GM18858 (cell line): Measurements from ENCODE around the gene ZNF692.

Source experiments
- ATAC-seq: cut with Tn5 transposase; IDR thresholded peaks from one replicate; pipeline ENCODE4 v1.9.1; 2021; ENCODE audit not compliant: unreplicated experiment

Gene ZNF692

DNA sequence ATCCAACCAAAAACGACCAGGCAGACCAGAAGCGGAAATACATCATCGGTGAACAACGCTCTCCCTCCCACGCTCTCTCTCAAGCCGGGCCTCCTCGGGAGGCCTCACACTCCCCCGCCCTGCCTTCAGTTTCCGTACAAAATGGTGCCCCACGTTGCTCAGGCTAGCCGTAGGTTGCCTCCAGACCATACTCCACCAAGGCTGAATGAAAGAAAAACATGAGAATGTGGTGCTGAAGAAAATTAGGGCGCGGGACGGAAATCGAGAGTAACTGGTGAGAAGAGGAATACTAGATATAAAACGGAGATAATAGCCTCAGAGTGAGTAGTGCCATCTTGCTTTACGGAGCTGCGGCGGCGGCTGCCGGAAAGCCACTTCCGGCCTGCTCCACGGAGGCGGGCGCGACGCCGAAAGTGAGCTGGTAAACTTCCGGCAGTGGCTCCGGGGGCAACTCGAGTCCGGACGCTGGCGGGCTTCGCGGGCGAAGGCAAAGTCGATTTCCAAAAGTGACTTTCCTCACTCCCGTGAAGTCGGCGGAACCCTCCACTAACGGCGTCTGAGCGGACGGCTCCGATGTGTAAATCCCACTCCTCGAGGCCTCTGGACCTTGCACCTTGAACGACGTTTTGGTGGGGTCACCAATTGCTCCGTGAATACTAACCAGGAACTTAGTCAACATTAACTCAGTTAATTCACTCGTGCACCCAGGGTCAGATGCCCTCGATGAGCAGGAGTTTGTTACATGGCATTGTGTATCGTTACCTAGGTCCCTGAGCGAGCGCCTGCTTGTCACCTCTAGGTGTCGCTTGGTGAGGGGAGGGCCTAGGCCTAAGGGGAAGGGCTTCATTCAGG is 32.8 kb downstream of the ZNF692 start, which contains the start of gene SH3BP5L:
SH3BP5L (minus strand) TSS at position 7 of the 852 bp plus-strand sequence. CDS start 980 bp downstream, outside the sequence.
- peak; percentile 88 for ATAC-seq

DNA sequence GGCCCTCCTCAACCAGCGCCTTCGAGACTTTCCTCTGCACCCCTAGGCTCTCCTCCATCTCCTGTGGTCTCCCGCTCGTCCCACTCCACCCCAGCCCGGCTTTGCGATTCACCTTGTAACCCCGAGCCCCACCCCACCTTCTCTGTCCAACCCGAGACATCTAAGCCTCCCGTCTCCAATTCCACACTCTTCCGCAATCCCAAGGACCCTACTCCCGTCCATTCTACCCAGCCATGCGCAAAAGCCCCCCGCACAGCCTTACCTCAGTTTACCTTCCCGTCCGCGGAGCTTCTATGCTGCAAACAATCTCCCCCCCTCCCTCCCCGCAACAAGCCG is 33.3 kb downstream of the ZNF692 start:
- ATAC-seq: no peak

DNA sequence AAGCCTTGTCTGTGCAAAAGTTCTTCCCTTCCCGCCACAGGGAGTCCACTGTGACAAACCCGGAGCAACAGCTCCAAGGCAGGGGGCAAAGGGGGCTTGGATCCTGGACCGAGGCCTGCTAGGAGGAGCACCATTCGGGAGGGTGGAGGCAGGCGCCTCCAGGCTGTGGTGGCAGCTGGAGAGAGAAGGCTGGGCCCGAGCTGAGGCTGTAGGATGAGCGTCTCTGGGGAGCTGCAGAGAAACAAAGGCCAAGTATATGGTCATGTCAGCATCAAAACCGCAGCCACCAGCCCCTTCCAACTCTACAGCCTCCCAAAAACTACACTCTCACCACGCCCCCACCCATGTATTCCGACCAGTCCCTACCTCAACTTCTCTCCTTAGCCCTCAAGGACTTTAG is 33.7 kb downstream of the ZNF692 start:
- ATAC-seq: no peak

DNA sequence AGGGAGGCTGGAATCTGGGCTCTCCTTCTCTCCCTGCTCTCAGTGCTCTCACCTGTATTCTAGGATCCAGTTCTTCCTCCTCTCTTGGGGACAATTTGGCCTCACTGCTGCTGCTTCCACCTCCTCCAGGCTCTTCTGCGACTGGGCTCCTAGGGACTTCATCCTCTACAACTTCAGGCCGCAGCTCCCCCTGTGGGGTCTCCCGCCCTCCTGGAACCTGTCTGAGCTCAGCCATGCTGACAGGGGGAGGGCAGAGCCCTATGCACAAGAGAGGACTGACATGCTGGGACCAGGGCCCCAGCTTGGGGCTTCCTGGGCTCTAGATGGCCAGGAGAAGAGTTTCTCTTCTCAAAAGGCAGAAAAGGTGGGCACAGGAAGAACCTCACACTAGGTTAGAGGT is 34.2 kb downstream of the ZNF692 start:
- no peak for ATAC-seq

DNA sequence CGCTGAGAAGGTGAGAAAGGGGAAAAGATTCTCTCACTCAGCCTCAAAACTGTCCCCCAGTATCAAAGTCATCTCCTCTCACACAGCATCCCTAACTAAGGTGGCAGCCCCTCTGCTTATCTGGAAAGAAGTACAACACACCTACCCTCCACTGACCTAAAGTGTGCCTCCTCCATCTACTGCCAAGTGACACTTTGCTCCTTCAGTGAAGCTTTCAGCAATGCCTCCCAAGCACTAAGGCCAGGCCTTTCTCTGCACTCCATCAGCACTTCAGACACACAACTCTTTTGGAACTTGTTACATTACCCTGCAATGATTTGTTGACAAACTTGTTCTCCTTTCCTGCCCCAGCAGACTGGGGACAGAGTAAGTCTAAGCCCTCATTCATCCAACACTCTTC is 34.6 kb downstream of the ZNF692 start:
- ATAC-seq: no peak

DNA sequence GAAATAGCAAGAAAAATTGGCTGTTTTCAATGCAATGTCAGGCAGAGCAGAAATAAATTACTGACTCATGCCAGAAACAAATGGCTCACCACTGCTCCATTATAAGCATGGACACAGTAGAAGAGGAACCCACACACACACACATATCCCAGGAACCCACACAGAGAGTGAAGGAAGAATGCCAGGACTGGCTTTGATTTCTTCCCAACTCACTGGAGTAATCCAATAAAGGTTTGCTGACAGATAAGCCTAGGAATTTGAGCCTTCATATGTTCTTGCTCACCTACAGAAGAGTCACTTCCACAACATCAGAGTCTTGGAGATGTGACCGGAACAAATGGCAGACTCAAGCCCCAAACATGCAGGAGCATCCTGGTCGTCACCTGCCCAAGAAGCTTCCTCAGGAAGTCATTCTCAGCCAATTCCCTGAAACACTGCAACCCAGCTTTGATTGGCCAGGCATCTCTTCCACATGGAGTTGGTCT is 35.3 kb downstream of the ZNF692 start:
- ATAC-seq: no peak

DNA sequence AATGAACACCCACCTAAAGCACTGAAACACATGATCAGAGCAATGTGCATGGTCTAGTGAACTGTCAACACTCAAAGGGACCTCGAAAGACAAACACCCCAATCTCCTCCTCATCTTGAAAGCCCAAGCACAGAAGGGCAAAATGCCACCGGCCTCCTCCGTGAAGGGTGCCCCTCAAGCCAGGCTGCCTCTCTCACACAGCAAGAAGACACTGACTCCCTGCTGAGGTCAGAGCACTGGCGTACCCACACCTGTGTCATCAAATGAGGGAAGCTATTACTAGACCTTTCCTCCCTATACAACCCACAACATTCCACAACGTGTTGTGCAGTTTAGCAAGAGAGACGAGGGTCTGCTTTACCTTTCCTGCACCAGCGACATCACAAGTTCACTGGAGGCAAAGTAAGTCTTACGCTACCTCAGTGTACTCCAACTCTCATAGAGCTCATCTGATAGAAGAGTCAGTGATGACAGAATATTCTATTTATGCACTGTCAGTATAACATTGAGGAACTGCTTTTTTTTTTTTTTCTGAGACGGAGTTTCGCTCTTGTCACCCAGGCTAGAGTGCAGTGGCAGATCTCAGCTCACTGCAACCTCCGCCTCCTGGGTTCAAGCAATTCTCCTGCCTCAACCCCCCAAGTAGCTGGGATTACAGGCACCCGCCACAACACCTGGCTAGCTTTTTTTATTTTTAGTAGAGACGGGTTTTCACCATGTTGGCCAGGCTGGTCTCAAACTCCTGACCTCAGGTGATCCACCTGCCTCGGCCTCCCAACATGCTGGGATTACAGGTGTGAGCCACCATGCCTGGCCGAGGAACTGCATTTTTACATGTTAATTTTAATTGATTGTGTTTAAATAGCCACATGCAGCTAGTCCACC is 36.5 kb downstream of the ZNF692 start:
- no peak for ATAC-seq

DNA sequence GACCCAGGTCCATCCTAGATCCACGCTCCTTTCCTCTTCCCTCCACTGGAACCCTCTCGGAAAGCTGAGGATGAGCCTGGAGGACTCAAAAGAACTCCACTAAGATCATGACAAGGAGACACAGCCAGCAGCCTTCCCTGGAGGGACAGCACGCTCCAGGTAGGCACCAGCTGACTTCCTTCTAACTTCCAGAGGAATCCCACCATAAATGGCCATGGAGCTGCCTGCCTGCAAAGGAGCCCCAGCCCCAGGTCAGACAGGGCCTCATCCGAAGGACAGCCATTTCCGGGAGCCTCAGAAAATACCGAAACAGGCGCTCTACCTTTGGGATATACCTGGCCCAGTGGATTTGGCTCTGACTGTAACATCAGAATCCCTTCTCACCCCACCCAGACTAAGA is 37.2 kb downstream of the ZNF692 start:
- ATAC-seq: no peak

DNA sequence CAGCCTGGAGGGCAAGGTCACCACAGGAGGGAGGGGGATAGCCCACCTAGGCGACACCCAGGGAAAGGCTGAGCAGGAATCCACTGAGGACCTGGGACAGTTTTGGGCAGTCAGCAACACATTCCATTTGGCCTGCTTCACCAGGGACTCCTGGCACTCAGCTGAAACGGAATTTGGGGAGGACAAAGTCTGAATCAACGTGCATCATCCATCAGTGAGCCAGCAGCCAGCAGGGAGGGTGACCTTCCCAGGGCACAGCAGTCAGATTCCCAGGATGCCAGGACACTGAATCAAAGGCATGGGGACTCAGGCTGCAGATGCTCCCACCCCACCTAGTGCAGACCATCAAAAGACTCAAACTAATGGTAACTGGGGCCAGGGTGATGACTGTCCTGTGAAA is 37.8 kb downstream of the ZNF692 start:
- ATAC-seq: no peak

DNA sequence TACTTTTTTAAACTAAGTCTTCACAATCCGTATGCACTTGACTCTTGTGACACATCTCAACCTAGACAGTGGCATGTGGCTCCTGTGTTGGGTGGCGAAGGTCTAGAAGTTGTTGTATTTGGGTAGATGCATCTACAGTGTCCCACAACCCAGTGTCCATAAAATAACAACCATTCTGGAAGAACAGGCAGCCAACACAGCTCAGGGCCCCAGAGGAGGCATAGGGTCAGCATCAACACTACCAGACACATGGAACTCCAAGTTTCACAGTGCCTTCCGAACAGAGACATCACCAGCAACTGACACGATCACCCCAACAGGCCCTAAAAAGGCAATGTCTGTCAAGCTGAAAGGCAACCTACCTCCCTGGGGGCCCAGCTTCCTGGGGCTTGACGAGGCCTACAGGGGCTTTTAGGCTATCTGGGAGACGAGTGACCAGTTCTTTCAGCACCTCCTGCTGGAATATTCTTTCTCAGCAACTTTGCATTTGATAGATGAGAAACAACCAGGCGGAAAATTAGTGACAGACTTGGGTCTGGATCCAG is 38.8 kb downstream of the ZNF692 start:
- ATAC-seq: no peak

DNA sequence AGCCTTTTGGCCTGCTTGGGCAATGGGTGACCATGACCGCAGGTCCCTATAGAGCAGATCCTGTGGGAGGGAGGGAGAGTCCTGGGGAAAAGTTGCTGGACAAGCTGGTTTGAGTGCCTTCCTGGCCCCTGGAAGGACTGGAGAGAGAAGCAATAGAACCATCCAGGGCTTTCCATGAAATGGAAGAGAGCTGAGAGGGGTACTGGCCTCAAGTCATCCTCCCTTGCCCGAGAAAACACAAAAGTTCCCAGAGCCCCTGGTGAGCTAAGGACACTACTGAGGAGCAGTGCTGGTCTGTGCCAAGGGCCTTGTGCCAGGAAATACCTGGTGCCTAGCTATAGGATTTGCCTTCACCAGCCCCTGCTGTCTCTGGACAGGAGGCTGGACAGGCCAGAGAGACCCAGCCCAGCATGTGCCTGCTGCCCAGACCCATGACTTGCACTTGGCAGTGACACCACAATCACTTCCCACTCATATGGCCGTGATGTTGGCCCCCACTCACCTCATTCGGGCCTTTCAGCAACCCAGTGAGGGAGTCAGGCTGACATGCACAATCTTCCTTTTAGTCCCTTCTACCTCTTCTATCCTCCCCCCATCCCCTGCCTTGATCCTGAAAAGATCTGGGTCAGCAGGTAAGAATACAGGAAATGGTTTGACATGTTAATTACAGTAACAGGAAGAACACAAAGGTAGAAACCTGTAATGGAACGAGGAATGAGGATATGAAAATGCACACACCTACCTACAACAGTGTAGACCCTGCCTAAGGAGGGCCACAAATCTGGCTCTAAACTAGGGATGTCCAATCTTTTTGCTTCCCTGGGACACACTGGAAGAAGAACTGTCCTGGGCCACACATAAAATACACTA is 40.1 kb downstream of the ZNF692 start:
- peak; percentile 38 for ATAC-seq

DNA sequence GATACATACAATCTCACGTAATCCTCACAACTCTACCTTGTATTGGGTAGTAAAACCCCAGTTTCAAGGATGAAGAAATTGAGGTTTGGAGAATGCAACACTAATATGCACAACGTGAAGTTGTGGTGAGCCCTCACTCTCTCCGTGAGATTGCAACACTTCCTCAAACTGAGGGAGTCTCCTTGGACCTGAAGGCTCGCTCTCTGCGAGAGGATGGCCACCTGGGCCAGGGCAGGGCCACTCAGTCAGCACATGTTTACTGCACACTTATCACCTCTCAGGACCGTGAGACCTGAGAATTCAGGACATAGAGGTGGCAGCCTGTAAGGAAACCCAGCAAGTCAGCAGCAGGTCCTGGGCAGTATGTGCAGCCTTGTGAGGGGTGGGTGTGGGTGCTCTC is 41.8 kb downstream of the ZNF692 start:
- no peak for ATAC-seq

DNA sequence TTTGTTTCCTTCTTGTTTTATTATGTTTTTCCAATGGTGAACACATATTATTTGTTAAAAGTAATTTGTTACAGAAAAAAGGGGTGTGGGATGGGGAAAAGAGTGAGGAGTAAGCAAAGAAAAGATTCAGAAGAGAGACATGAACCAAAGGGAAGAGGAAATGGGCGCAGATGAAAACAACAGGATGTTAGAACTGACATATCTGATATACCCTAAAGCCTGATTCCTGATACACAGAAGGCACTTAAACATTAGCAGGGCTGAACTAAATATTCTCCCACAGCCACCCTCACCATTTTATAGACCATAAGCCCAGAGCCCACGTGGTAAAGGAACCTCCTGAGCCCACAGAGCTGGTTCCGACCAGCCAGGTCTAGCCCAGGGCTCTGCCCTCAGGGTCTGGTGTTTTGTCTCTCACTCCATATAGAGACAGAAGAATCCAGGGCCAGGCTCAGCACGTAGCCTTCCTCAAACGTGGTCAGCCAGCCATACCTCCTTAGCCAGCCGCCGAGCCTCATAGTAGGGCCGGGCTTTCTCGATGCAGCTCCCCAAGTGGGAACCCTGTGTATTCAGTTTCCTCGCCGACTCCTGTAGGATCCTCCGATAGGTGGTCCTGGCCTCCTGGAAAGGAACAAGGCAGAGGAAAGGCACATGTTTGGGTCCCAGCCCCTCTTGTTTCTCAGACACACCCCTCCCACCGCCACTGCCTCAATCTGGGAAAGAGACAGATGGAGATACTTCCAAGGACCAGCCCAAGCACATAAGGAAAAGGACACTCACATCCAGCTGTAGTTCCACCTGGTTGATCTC is 42.6 kb downstream of the ZNF692 start:
- ATAC-seq: no peak

DNA sequence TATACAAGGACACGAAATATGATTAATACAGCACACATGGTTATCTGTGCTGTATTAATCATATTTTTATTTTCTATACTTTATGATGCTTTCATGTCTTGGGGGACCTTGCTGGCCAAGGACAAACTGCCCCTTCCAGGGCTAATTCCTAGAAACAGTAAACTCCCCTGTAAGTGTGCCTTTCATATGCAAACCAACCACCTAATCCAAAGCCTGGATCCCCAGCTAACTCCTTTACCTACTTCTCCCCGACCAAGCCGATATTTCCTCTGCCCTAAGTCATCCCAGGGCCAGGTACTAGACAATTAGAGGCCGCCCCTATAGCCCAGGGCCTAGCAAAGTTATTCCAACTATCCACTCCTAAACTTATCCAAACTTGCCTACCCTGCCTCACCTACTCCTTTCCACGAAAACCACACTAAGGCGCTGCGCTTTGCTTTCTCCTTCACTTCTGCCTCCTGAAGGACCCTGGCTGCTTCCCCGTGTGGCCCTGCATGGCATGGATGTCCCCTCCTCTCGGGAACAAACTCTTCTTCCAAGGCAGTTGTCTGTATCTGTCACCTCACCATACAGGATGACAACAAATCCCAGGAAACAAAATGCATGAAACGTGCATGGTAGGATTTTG is 43.4 kb downstream of the ZNF692 start:
- no peak for ATAC-seq

DNA sequence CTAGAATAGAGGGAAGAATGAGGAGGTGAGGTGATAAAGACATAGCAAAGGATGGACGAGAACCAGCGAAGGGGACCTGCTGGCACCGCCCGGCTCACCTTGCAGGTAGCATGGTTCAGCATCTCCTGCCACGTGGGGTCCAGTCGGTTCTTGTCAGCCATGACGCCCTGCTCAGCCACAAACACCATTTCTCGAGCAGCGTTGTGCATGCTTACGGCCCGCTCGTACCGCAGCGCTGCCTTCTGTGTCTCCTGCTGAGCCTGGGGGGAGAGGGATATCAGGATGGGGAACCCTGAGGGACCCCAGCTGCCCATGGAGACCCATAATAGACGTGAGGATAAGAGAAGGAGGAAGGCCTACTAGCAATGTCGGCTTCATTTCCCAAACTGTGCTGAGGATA is 44.5 kb downstream of the ZNF692 start:
- no peak for ATAC-seq

DNA sequence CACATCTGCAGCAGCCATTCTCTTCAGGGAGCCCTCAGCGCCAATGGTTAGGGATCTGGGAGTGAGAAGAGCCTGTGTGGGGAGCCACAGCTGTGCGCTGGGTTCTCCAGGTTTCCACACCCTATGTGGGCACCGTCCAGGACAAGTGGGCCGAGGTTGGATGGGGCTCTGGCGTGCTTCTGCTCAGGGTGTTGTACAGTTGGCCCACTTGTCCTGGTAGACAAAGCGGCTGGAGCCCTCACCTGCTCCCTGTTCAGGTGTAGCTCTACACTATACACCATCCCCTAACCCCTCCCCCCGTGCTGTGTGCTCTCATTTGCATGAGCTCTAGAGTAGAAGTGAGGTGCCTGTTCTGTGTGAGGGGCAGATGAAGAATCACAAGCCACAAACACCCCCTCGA is 45.3 kb downstream of the ZNF692 start:
- no peak for ATAC-seq

DNA sequence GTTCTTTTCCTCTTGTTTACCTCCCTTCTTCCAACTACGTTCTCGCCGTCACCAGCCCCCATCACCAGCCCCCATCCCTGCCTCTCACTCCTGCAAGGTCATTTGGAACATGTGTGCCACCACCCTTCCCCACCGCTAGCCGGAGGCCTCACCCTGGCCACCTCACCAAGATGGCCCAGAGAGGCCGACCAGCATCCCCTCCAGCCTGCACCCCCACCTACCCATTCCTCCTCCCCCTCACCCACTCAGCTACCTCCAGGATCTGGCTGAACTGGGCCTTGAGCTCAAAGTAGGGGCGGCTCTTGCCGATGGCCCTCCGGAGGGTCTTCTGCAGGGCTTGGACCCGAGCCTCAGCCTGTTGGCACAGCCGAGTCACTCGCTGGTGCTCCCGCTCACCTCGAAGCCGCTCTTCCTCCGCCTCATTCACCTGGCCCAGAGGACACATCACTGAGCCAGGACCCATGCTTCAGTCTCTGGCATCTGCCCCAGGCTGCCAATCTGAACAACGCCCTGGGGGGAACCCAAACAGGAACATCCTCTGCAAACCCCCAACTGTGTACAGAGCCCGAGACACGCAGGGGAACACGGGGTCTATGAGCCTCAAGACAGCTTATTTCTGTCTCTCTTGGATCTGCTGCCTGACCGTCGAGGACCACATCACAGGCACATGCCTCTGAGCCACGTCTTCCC is 46.0 kb downstream of the ZNF692 start:
- ATAC-seq: no peak

DNA sequence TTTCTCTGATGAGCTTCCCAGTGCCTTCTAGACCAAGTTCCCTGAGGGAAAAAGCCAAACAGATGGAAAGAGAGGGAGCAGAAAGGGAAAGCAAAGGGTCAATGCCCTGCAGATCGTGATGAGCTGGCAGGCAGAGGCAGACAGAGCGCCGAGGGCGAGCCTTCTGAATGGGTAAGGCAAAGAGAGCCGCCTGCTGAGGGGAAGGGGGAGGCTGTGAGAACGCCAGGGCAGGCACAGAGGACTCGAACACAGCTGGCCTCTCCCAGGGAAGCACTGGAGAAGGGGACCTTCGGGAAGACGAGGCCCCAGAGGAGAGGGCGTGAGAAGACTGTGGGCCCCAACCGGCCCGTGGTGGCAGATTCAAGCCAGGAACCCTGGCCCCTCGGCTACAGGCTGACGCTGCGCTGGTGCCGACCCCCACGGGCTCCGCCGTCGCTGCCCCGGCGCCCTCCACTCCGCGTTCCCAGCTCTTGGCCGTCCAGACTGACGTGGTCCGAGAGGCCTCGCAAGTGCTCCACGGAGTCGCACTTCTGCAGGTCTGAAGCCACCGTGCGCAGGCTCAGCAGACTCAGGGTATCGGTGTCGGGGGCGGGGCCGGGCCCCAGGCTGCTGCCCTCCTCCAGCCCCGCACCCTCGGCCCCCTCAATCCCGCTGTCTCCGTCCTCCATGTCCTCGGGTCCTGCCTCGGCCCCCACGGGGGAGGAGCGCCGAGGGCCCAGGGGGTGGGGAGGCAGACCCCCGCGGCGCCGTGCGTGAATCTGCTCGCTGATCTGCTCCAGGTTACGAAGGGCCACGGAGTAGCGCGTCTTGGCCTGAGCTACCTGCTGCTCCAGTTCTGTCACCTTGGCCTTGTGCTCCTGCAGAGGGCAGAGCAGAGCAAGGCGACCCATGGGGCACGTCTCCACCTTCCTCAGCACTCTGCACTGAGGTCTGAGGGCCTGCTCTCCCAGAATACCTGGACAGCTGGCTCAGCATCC is 47.1 kb downstream of the ZNF692 start:
- ATAC-seq: no peak
